DMS53 treated with DMSO at 0.1 percent for 48 hours (cell line): ENCODE results near the gene FOXP1.

Experiments used
- DNase-seq: peaks from one replicate; lab custom pipeline; 2025; ENCODE audit not compliant: unreplicated experiment; lab: John Stamatoyannopoulos, UW

Gene FOXP1

GRCh38 chr3:71225951-71226564 is 357.5 kb downstream of the FOXP1 start:
- DNase-seq: no peak

GRCh38 chr3:71225002-71225684 is 358.4 kb downstream of the FOXP1 start:
- no peak for DNase-seq

GRCh38 chr3:71219744-71220638 is 363.5 kb downstream of the FOXP1 start:
- DNase-seq: peak; percentile 30

- DNase-seq: no peak
Observed at GRCh38 chr3:71218508-71218907, 365.0 kb downstream of the FOXP1 start.

- DNase-seq: peak; percentile 54
Observed at GRCh38 chr3:71217640-71218222, 365.8 kb downstream of the FOXP1 start.

GRCh38 chr3:71215351-71215750 is 368.2 kb downstream of the FOXP1 start:
- no peak for DNase-seq

GRCh38 chr3:71214797-71215196 is 368.7 kb downstream of the FOXP1 start:
- no peak for DNase-seq

- DNase-seq: no peak
Observed at GRCh38 chr3:71214016-71214415, 369.5 kb downstream of the FOXP1 start.

GRCh38 chr3:71211083-71211482 is 372.4 kb downstream of the FOXP1 start:
- DNase-seq: no peak

GRCh38 chr3:71210257-71211007 is 373.1 kb downstream of the FOXP1 start:
- no peak for DNase-seq

- DNase-seq: peak; percentile 83
Observed at GRCh38 chr3:71208211-71209095, 375.1 kb downstream of the FOXP1 start.

GRCh38 chr3:71207632-71208031 is 375.9 kb downstream of the FOXP1 start:
- no peak for DNase-seq

- DNase-seq: no peak
Observed at GRCh38 chr3:71206305-71207165, 377.0 kb downstream of the FOXP1 start.

- DNase-seq: no peak
Observed at GRCh38 chr3:71203727-71204488, 379.6 kb downstream of the FOXP1 start.

GRCh38 chr3:71202848-71203533 is 380.5 kb downstream of the FOXP1 start:
- no peak for DNase-seq

GRCh38 chr3:71201939-71202338 is 381.6 kb downstream of the FOXP1 start:
- DNase-seq: no peak

GRCh38 chr3:71197841-71198565 is 385.5 kb downstream of the FOXP1 start:
- DNase-seq: no peak
